ENCODE measurements around the gene VAPA. TPM values are rescaled to one million over a fixed set of nuclear protein-coding genes. Genes with fewer than 3 reads are reported as not detected.

VAPA gene
- total and polyA plus RNA-seq, 9 of the 15 experiments (the other 6 are each of a cell fraction or from before 2014, with no cell fraction given), result 219 to 902 (median 526) TPM

DNA sequence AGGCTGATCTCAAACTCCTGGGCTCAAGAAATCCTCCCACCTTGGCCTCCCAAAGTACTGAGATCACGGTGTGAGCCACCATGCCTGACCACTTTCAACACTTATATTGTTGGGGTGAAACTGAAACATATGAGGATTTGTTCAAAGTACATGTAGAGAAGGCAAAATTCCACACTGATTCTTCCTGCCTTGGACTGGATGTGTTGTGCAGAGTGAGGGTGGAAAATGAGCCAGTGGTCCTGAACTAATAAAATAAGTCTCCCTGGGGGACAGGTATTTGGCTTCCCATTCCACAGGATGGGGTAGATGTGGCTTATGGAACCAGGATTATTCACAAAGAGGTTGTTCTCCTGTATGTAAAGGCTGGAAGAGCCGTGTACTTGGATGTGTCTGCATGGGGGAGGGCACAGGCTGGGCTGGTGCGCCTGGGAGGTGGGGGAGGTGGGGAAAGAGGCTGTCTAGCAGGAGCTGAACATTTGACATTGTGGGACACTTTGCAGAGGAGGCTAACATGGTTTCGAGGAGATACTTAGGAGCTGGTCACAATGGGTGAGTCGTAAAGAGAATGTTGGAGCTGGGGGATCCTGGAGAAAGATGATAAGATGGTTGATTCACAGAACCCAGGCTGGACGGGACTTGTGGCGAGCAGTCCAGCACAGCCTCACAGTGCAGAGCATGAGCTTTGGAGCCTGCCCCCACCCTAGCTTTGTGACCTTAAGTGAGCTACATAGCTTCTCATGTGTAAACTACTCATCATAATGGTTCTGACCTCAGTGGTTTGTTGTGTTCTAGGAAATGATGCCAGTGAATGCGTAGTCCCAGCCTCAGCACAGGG, 28.4 kb upstream of the VAPA start, which contains the start of gene TXNDC2 (continued):
- TF ChIP-seq, protein P1, sequence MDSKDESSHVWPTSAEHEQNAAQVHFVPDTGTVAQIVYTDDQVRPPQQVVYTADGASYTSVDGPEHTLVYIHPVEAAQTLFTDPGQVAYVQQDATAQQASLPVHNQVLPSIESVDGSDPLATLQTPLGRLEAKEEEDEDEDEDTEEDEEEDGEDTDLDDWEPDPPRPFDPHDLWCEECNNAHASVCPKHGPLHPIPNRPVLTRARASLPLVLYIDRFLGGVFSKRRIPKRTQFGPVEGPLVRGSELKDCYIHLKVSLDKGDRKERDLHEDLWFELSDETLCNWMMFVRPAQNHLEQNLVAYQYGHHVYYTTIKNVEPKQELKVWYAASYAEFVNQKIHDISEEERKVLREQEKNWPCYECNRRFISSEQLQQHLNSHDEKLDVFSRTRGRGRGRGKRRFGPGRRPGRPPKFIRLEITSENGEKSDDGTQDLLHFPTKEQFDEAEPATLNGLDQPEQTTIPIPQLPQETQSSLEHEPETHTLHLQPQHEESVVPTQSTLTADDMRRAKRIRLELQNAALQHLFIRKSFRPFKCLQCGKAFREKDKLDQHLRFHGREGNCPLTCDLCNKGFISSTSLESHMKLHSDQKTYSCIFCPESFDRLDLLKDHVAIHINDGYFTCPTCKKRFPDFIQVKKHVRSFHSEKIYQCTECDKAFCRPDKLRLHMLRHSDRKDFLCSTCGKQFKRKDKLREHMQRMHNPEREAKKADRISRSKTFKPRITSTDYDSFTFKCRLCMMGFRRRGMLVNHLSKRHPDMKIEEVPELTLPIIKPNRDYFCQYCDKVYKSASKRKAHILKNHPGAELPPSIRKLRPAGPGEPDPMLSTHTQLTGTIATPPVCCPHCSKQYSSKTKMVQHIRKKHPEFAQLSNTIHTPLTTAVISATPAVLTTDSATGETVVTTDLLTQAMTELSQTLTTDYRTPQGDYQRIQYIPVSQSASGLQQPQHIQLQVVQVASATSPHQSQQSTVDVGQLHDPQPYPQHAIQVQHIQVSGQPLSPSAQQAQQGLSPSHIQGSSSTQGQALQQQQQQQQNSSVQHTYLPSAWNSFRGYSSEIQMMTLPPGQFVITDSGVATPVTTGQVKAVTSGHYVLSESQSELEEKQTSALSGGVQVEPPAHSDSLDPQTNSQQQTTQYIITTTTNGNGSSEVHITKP (IDR thresholded peaks at IDR 0.05; ENCODE audit: partially characterized antibody), result no peak
- TF ChIP-seq SMARCC2 (IDR thresholded peaks at IDR 0.05; ENCODE audit: low read depth) (peak; percentile 24; the same call in 1 of the 2 replicates), PHB2 (IDR thresholded peaks at IDR 0.05; ENCODE audit: low read depth) (peak; percentile 60; the same call in 1 of the 2 replicates), RFX5 (IDR thresholded peaks at IDR 0.05; ENCODE audit: low read depth, low read length) (no peak), TEAD2 (tag; IDR thresholded peaks at IDR 0.05) (0 out of 2 replicates have a peak, but pooled peaks have one; percentile 14), ZNF217 (CRISPR knock-in tag; IDR thresholded peaks at IDR 0.05) (no peak), HOXB6 (CRISPR knock-in tag; IDR thresholded peaks at IDR 0.05; ENCODE audit: borderline replicate concordance) (no peak), NFYB (IDR thresholded peaks at IDR 0.05; ENCODE audit: extremely low read depth, insufficient read length) (no peak), EWSR1 (IDR thresholded peaks at IDR 0.05; ENCODE audit: borderline replicate concordance, low read depth, partially characterized antibody) (no peak), GABPB1 (CRISPR knock-in tag; IDR thresholded peaks at IDR 0.05) (0 out of 2 replicates have a peak, but pooled peaks have one; percentile 27), MBD2 (IDR thresholded peaks at IDR 0.05; ENCODE audit: borderline replicate concordance, low read depth) (no peak), MEIS2 (IDR thresholded peaks at IDR 0.05; ENCODE audit: partially characterized antibody) (peak; percentile 17), SRF (CRISPR knock-in tag; IDR thresholded peaks at IDR 0.05) (0 out of 4 replicates have a peak, but pooled peaks of 1 of the 2 experiments have one; percentile 33), KLF1 (tag; IDR thresholded peaks at IDR 0.05) (no peak), CHD1 (IDR thresholded peaks at IDR 0.05; ENCODE audit: low read length) (peak; percentile 77), HMG20B (CRISPR knock-in tag; IDR thresholded peaks at IDR 0.05) (no peak), TRIM28 (IDR thresholded peaks at IDR 0.05) (0 out of 2 replicates have a peak, but pooled peaks have one; percentile 19), BRD4 (IDR thresholded peaks at IDR 0.05) (0 out of 2 replicates have a peak, but pooled peaks have one; percentile 47), ZNF589 (CRISPR knock-in tag; IDR thresholded peaks at IDR 0.05; ENCODE audit: low read depth) (peak; percentile 69; the same call in 1 of the 2 replicates), KLF16 (IDR thresholded peaks at IDR 0.05) (peak; percentile 44; the same call in 1 of the 2 replicates), MYBL2 (IDR thresholded peaks at IDR 0.05; ENCODE audit: low read depth) (no peak), MYBL2 (CRISPR knock-in tag; IDR thresholded peaks at IDR 0.05; ENCODE audit: borderline replicate concordance) (no peak), ETV1 (tag; conservative IDR thresholded peaks at IDR 0.05; ENCODE audit: low read depth) (peak; percentile 8; the same call in 1 of the 2 replicates), ZNF717 (CRISPR knock-in tag; IDR thresholded peaks at IDR 0.05) (0 out of 2 replicates have a peak, but pooled peaks have one; percentile 31), VEZF1 (CRISPR knock-in tag; IDR thresholded peaks at IDR 0.05) (peak; percentile 55)
